Fibroblast of peridontal ligament (primary cell): ENCODE data around the gene SSTR3.
A peak's percentile ranks its signal among the peaks of the same experiment; 100 is the strongest.

ENCODE experiments used
- DNase-seq: peaks from one replicate; pipeline ENCODE4 v3.0.0-alpha.2; 2010; ENCODE audit errors: extremely low read depth

Gene SSTR3

DNA sequence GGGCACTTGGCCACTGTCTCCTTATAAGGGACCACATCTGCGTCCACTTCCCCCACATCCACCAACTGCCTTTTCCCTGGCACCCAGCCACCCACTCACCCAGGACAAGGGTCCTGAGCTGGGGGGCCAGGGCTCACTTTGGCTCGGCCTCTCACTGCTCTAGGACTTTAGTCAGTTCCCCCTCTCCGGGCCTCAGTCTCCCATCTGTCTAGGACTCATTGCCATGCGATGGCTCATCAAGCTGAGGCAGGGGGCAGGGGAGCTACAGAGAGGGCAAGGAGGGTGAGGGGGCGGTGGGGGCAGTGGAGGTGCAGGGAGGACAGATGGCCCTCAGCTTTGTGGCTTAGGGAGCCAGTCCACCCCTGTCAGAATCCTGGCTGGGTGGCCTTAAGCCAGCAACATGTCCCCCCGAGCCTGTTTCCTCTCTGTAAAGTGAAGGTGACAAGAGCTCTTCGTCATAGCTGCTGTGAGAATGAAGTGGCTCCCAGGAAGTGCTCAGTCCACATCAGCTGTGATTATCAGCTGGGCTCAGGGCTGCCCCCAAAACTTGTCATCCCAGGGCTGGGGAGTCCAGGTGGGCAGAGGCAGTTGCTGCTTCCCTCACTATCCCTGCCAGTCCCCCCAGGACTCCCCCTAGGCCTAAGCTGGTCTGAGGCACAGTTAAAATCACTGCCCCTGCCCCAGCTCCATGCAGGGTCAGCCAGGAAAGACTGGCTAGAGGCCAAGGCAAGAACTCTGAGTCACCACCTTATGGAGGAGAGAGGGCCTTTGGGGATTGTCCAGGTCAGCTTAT is 16.9 kb upstream of the SSTR3 start:
- DNase-seq, result peak; percentile 74

DNA sequence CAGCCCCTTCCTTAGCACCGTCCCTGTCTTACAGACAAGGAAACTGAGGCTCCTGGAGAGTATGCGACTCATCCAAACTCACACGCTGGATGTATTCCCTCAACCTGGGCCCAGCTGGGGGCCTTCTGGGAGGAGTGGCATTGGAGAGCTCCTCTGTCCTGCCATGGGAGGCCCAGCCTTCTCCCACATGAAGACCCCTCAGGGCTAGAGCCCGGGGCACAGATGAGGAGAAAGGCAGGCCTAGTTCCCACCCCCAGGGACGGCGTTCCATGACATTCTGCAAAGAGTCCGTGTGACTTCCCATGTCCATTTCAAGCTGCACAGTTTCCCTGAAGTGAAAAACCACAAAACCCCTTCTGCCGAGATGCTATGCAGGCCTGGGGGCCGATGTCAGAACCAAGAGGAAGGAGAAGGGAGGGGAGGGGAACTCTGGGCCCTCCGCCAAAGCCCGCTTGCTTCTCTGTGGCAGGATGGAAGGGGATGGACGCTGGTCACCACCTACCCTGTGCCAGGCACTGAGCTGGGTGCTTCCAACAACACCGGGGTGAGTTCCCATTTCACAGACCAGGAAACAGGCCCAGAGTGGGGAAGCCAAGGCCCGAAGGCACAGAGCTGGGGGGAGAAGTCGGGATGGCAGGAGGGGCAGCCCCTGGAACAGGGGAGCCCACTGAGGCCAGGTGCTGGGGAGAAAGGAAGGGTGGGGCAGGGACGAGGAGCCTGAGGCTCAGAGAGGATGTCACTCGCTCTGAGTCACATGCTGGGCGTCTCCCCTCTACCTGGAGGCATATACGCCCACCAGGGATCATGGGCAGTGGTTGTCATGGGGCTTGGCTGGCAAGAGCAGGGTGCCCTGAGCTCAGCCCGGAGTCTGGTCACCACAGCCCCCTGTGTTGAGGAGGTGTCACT is 16.1 kb upstream of the SSTR3 start:
- DNase-seq, result peak; percentile 11

DNA sequence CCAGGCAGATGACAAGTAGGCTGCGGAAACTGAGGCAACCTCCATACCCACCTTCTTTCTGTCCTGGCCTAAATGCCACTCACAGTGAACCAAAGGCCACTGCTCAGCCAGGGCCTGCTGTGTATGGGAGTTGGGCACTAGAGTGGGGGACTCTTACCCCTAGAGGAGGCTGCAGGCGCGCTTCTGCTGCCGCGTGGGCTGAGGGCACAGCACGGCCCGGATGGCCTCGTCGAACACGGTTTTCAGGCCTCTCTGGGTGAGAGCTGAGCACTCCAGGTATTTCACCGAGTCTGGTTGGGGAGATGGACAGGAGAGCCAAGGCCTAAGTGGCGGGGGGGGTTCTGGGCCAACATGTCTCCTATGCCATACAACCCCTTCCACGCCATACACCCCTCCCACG is 14.2 kb upstream of the SSTR3 start:
- no peak for DNase-seq

DNA sequence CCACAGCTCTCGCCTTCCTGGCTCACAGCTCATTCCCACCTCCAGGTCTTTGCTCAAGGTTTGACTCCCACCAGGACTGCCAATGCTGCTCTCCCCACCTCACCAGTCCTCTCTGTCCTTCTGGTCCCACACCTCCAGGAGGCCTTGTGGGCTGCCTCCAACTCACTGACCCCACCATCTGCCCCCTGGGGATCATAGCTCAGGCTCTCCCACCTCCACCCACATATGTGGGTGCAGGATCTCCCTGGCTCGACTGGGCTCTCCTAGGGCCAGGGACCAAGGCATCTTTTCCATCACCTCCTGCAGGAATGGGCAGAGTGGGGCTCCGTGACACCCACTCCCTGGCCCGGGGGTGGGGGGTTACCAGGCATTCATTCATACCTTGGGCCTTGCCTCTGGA is 13.8 kb upstream of the SSTR3 start:
- DNase-seq, result no peak

DNA sequence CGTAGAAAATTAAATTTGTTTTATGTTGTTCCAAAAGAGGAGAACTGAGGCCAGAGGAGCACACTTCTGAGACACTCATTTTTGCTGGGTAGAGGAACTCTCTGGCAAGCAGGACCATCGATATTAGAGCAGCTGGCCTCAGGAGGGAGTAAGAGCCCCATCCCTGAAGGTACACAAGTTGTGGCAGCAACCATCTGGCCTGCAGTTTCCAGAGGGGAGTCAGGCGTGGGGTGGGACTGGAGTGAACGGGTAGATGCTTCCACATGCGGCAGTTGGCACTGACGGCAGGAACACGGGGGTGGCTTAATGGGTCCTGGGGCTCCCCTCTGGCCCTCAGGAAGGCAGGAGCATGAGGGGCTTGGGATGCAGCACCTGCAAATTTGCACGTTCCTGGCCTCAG is 13.2 kb upstream of the SSTR3 start:
- no peak for DNase-seq

DNA sequence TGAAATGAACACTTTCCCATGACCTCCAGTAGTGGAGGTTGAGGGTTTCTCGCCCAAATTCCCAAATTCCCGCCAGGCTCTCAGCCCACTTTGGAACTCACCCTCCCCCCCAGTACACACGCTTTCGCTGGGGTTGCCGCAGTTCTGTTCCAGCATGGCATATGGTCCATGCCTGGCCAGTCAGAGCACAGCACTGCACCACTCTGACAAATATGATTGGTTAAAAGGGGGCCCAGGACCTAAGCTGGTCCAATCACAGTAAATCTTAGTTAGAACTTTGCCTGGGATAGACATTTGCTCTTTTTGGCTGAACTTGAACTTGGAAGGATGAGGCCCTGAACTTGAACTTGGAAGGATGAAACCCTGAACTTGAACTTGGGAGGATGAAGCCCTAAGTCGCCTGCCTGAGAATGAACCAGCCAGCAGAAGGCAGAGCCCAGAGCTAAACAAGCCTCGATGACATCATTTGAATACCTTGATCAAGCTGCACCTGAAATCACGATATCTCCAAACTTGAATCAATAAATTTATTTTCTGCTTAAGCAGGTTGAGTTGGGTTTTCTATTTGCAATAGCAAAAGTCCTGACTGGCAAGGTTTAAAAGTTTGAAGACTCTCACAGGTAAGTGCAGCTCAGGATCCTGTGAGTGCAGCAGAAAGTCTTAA is 12.6 kb upstream of the SSTR3 start:
- no peak for DNase-seq

DNA sequence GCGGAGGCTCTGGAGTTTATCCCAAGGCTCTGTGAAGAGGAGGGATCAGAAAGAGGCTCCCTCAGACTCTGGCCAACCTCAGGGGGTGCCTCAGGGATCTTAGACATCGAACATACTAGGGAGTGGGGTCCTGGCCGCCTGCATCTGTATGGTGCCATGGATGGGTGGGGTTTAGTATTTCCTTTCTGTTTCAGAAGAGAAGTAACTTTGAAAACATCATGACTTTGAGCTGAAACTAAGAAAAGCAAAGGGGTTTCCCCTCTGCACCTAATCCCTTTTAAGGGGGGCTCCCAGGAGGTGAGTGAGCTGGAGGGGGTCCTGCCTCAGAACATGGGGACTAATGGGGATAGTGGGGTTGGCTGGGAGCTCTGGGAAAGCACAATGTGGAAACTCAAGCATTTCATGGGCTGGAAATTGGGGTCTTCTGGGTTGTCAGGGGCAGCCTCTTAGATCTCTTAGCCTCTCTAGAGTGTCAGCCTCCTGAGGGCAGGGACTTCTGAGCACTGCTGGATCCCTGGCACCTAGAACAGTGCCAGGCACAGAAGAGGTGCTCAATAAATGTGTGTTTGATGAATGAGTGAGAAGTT is 11.8 kb upstream of the SSTR3 start:
- DNase-seq, result no peak

DNA sequence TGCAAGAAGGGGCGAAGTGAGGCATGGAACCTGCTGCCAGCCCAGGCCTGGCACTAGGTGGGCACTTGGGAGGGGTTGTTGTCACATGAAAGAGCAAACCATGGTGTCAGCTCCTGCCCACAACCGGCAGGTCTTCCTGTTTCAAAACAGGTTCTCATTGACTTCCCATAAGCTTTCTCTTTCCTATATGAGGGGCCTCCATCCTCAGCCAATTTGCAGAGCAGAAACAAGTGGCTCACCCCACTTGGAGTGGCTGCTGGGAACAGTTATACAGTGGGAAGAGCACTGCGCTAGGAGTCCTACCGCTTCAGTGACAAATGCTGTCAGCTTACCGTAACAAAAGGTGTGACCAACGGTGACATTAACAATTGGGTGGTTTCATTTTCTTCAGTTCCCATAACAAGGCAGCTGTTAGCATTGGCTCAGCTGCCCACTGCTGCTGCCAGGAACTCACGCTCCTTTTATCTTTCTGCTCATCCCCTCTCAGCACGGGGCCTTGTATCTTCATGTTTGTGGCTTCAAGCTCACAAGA is 10.2 kb upstream of the SSTR3 start:
- no peak for DNase-seq

DNA sequence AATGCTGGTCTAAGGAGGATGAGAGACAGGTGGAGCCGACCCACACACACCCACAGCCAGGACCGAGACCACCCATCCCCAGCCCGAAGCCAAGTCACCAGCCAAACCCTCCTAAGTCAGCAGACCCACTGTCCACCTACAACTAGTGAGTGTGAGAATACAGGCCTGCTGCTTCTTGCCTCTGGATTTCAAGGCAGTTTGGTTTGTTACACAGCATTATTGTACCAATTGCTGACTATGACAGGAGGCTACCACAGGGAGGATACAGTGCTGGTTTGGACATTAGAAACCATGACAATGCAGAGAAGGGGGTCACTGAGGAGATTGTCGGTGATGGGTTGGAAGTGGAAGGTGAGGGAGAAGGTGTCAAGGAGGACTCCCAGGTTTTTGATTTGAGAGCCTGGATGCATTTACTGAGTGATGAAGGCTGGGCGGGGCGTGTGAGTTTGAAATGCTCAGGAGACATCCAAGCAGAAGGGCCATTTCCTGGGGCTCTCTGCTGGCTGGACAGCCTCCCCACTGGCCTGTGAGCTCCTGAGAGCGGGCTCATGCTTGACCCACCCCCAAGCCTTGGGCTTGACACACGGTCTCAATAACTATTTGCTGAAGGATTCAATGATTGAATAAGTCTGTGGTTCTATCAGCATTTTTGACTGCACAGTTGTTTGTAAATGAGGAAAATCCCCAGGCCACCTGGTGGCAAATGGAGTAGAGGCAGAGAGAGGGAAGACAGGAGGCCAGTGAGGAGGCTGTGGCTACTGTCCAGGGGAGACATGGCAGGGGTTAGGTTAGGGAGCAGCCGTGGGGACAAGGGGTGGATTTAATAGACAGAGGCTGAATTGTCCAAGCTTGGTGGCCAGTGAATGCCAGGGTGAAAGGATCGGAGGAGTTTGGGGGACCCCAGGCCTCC is 9.4 kb upstream of the SSTR3 start:
- no peak for DNase-seq

DNA sequence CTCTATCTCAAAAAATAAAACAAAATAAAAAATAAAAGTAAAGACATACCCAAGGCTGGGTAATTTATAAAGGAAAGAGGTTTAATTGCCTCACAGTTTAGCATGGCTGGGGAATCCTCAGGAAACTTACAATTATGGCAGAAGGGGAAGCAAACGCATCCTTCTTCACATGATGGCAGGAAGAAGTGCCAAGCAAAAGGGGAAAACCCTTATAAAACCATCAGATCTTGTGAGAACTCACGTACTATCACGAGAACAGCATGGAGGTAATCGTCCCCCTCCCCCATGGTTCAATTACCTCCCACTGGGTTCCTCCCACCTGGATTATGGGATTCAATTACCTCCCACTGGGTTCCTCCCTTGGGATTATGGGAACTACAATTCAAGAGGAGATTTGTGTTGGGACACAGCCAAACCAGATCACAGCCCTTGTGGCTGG is 8.3 kb upstream of the SSTR3 start:
- DNase-seq, result no peak

DNA sequence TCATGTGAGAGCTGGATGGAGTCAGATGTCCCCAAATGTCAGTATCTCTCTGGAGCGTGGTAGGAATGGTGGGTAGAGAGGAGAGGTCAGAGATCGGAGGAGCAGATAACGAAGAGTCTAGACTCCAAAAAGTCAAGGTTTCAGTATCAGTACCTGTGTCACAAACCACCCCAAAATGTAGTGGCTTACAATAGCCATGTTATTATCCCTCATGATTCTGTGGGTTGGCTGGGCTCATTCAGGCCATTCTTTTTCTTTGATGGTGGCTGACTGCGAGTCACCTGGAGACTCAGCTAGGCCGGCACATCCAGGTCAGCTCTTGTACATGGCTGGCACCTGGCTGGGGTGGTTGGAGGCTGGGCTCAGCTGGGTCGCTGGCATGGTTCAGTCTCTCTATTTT is 7.3 kb upstream of the SSTR3 start:
- DNase-seq, result no peak

DNA sequence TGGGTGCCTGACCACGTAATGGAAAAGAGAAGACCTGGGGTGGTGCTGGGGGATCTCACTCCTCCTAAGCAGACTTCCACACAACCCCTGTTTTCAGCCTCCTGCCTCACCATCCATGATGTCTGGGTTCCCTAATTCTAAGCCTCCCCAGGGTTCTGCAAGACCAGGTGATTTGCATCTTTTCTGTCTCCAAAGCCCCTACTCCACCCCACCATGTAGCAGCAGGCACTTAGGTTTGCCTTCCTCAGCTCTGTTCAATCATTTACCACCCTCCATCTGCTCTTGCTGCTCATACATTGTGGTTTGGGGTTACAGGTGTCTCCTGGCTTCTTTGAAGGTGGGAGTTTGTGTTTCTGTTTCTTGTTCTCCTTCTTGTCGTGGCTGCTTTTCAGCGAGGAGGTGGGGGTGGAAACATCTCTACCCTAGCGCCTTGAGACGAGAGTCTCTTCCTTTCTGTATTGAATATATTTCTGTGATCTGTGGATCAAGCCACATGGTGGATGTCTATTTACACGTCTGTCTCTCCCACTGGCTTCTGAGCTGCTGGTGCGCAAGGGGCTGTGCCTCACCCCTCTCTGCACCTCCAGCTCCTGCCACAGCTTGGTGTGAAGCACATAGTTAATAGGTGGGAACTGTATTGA is 6.6 kb upstream of the SSTR3 start:
- no peak for DNase-seq

DNA sequence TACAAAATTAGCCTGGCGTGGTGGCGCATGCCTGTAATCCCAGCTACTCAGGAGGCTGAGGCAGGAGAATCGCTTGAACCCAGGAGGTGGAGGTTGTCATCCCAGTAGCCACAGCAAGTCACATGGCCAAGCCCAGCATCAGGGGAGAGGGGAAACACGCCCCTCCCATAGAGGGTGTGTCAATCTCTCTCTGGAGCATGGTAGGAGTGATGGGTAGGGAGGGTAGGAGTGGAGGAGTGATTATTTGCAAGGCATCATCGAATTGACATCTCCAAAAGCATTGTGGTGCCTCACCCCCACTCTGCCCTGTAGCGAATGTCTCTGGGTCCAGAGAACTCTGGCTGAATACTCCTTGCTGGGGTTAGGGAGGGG is 6.1 kb upstream of the SSTR3 start:
- no peak for DNase-seq

DNA sequence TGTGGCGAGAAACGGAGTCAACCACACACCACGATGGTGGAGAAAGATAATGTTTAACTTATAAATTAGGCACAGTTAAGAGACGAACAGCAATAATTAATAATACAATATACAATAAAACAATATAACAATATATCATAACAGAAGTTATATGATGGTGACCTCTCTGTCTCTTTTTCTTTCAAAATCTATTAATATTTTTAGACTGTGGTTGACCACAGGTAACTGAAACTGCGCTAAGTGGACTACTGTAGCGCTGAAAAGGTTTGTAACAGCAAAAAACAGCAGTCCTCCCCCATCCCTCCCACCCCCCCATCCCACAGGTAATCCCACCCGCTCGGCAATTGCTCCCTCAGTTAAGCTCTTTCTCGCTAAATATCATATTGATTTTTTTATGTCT is 3.6 kb upstream of the SSTR3 start:
- DNase-seq, result no peak

DNA sequence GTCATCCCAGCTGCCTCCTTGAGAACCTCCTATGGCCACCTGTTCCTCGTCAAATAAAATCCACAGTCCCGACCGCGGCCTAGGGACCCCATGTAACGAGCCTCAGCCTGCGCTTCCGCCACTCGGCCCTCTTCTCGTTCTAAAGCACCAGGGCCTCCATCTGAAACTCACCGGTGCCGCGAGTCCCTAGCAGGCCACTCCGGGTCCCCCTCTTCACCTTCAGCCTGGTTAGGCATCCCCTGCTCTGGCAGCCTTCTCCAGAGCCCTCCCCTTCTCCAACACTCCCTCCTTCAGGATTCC is 2.4 kb upstream of the SSTR3 start:
- no peak for DNase-seq

DNA sequence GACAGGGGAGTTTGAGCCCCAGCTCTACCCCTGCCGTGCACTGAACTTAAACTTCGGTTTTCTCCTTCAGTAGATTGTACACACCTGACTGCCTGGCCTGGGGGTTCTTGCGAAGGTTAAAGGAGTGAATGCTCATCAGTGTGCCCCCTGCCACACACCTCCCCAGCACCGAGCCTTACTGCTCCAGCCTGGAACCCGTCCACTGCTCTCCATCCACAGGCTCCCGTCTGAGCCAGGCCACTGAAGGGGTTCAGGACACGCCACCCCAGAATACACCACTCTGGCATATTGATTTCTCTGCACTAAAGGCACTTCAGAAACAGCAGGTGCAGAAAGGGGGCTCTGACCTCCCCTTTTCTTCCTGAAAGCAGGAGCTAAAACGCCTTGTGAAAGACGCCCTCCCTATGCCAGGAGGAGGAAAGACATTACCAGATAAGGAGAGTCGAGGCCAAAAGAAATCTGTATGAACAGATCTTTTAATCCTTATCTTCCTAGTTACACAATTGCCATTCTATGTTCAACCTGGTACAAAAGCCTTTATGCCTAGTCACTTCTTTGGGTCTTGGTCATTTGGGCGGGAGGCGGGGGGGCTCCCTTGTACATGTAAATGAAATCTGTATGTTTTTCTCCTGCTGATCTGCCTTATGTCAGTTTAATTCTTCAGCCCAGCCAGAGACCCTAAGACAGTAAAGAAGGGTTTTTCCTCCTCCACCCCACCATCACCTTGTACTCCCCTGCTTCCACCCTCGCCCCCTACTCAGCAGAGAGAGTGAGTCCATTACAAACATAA is 1.9 kb upstream of the SSTR3 start:
- DNase-seq, result no peak

DNA sequence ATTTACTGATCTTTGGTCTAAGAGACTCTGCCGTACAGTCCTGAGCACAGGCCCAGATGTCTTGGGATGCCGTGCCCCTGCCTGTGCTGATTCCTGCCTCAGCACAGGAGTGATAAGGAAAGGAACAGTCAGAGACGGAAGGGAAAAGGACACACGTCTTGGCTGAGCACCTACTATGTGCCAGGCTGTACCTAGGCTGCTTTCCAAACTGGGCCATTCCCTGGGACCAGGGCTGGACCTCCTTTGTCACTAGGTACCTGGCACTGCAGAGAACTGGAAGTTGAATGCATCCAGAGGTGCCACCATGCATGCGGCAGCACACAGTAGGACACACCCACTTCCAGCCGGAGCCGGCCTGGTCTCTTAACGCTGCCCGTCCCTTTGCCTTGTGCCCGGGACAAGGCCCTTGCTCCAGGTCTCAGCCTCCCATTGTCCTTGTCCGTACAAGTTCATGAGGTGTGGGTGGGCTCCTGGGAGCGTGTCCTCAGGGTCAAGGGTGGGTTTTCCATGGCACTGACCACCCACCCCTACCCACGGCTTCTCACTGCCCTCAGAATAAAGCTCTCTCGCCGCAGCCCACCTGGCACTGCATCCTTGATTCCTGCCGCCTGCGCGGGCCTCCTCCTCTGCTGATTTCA is 1.1 kb upstream of the SSTR3 start:
- no peak for DNase-seq

DNA sequence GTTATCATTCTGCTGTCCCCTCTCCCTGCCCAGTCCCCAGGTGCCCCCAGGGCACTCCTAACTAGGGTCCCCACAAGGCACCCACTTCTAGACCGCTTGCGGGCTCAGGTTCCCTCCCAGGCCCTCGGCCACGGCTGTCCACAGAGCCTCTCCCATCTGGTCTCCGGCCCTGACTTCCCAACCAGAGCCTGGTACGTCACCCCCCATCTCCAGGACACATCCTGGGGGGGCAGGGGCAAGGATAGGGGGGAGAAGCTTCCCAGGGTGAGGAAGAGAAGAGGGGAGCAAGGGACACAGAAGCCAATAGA is 457 bp downstream of the SSTR3 start:
- no peak for DNase-seq

DNA sequence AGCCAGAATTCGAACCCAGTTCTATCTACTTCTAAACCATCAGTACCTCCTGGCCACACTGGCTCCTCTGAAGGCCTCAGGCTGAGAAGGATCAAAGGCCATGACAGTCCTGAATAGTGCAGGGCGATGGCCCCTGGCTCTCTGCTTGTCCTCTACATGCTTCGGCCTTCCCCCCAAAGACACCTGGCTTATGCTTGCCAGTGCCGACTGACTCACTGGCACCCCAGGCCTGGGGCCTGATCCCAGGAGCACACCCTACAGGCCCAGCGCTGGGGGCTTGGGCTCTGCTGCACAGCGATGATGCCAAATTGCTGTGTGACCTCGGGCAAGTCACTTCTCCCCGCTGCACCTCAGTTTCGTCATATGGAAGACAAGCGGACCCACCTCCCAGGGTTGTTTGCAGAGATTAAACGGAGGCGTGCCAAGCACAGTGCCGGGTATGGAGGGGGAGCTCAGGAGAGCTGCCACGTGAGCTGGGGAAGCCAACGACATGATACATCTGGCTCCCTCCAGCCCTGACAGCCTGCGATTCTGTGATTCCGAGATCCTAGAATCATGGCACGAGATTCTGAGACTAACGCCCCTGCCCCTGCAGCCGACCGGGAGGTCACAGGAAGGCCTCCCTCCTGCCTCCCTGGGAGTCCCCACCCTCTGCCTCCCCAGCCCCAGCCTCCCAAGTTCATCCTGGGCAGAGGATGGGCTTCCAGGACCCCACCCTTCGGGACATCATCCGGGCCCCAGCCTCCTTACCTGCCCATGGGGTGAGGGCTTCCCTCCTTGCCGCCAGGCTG is 1.0 kb downstream of the SSTR3 start:
- no peak for DNase-seq
